ENCODE data around the gene CLEC10A. TPM values are rescaled to one million over a fixed set of nuclear protein-coding genes. Genes with fewer than 3 reads are reported as not detected.

CLEC10A gene
- polyA plus RNA-seq, 2 donors = 1.7 to 6.0 TPM

DNA sequence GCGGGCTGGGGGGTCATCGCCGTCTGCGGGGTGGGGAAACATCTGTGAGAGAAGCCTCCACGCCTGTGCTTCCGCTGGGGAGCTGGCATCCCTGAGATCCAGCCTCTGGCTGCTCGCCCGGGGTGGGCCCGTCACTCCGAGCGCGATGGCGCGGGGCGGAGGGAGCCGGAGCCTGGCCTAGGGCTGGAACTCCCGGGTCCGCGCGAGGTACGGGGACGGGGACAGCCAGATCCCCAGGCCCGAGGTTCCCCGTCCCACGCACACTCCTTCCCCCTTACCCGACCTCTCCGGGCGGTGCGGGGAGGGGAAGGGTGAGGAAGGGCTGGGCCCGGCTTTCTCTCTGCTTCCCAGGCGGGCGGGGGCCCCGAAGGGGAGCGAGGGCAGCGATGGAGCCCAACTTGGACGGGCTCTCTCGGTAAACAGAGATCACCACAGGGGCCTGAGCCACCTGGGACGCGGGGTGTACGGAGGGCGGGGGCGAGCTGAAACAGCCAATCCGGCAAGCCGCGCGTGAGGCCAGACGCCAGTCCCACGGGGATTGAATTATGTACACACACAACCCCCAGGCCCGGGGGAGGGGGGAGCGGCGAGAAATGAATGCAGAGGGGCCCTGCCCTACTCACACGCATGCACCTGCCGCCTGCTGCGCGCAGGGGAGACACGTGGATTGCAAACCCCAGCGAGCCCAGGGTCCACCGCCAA is 36.4 kb downstream of the CLEC10A start, which contains the start of gene SLC16A11:
SLC16A11 (minus strand) TSS at position 596 of the 702 bp plus-strand sequence; CDS start at position 17, 579 bp downstream.
- Histone ChIP-seq H3K27ac (ENCODE audit: low read depth in 2 of 2, low read length in 1 of 2) (peak within 1 kb of the TSS; percentile 64 to 71), H3K4me3 (ENCODE audit: low read depth in 1 of 2, low read length in 2 of 2) (peak within 1 kb of the TSS; percentile 50 to 54), H3K9me3 (ENCODE audit: control insufficient read depth in 2 of 2, insufficient read depth in 1 of 2, low read depth in 1 of 2, low read length in 1 of 2) (no peaks in the 10 kb centered on the region), H3K4me1 (ENCODE audit: control insufficient read depth in 2 of 2, insufficient read depth in 2 of 2, low read length in 1 of 2) (peaks cover 0 to 20% of the 10 kb centered on the region in 2 donors), H3K27me3 (ENCODE audit: control insufficient read depth in 1 of 2, insufficient read depth in 2 of 2, low read length in 2 of 2) (no peaks in the 10 kb centered on the region), H3K36me3 (ENCODE audit: control insufficient read depth in 2 of 2, insufficient read depth in 2 of 2, low read length in 1 of 2) (no peaks in the 10 kb centered on the region)
- 4 to 8% methylated on average over 46 to 58 of the region's 58 CpGs for WGBS, 2 donors

- Histone ChIP-seq H3K27me3 (ENCODE audit: control insufficient read depth in 1 of 2, insufficient read depth in 2 of 2, low read length in 2 of 2) (no peaks in the 10 kb centered on the region), H3K27ac (ENCODE audit: low read depth in 2 of 2, low read length in 1 of 2) (peak overlapping the region; percentile 41 to 42), H3K4me1 (ENCODE audit: control insufficient read depth in 2 of 2, insufficient read depth in 2 of 2, low read length in 1 of 2) (peaks cover 0 to 20% of the 10 kb centered on the region in 2 donors), H3K4me3 (ENCODE audit: low read depth in 1 of 2, low read length in 2 of 2) (peak overlapping the region; percentile 50 to 54), H3K9me3 (ENCODE audit: control insufficient read depth in 2 of 2, insufficient read depth in 1 of 2, low read depth in 1 of 2, low read length in 1 of 2) (no peaks in the 10 kb centered on the region), H3K36me3 (ENCODE audit: control insufficient read depth in 2 of 2, insufficient read depth in 2 of 2, low read length in 1 of 2) (no peaks in the 10 kb centered on the region)
- 6 to 7% methylated on average over 20 to 21 of the region's 21 CpGs for WGBS, 2 donors
These were observed 36.9 kb downstream of the CLEC10A start for GRCh38 chr17:7043182-7043496.

- peaks cover 0 to 20% of the 10 kb centered on the region in 2 donors for H3K4me1 ChIP-seq (ENCODE audit: control insufficient read depth in 2 of 2, insufficient read depth in 2 of 2, low read length in 1 of 2)
- no peaks in the 10 kb centered on the region for H3K27me3 ChIP-seq (ENCODE audit: control insufficient read depth in 1 of 2, insufficient read depth in 2 of 2, low read length in 2 of 2)
- H3K27ac ChIP-seq (ENCODE audit: low read depth in 2 of 2, low read length in 1 of 2) = peak overlapping the region; percentile 41 to 42
- H3K9me3 ChIP-seq (ENCODE audit: control insufficient read depth in 2 of 2, insufficient read depth in 1 of 2, low read depth in 1 of 2, low read length in 1 of 2) = no peaks in the 10 kb centered on the region
- peak overlapping the region; percentile 50 to 54 for H3K4me3 ChIP-seq (ENCODE audit: low read depth in 1 of 2, low read length in 2 of 2)
- 14% methylated on average over 39 to 53 of the region's 53 CpGs for WGBS, 2 donors
- no peaks in the 10 kb centered on the region for H3K36me3 ChIP-seq (ENCODE audit: control insufficient read depth in 2 of 2, insufficient read depth in 2 of 2, low read length in 1 of 2)
These were observed 37.4 kb downstream of the CLEC10A start for GRCh38 chr17:7042501-7043181.

GRCh38 chr17:7041607-7042500 is 38.2 kb downstream of the CLEC10A start:
- peak overlapping the region; percentile 50 to 54 for H3K4me3 ChIP-seq (ENCODE audit: low read depth in 1 of 2, low read length in 2 of 2)
- H3K36me3 ChIP-seq (ENCODE audit: control insufficient read depth in 2 of 2, insufficient read depth in 2 of 2, low read length in 1 of 2) = no peaks in the 10 kb centered on the region
- peaks cover 0 to 20% of the 10 kb centered on the region in 2 donors for H3K4me1 ChIP-seq (ENCODE audit: control insufficient read depth in 2 of 2, insufficient read depth in 2 of 2, low read length in 1 of 2)
- WGBS, 2 donors = 35 to 42% methylated on average over 35 to 43 of the region's 43 CpGs
- H3K27me3 ChIP-seq (ENCODE audit: control insufficient read depth in 1 of 2, insufficient read depth in 2 of 2, low read length in 2 of 2) = no peaks in the 10 kb centered on the region
- H3K27ac ChIP-seq (ENCODE audit: low read depth in 2 of 2, low read length in 1 of 2) = peak overlapping the region in 1 of 2 donors; percentile 42
- no peaks in the 10 kb centered on the region for H3K9me3 ChIP-seq (ENCODE audit: control insufficient read depth in 2 of 2, insufficient read depth in 1 of 2, low read depth in 1 of 2, low read length in 1 of 2)

DNA sequence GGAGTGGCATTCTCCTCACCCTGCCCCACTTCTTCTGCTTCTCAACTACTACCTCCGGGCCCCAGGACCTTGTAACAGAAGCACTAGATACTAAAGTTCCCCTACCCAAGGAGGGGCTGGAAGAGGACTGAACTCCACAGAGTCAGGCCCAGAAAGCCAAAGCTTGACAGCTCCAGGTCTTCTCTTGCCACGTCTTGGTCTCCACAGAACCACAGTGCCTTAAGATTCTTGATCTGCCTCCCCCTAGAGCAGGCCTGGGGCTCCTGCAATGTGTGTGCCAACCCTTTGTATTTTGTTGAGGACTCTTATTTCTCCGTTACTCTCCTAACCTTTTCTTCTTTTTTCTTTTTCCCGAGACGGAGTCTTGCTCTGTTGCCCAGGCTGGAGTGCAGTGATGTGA is 40.2 kb downstream of the CLEC10A start:
- WGBS, 2 donors = 93 to 94% methylated on average over 5 of the region's 5 CpGs
- no peak overlapping the region for H3K4me3 ChIP-seq (ENCODE audit: low read depth in 1 of 2, low read length in 2 of 2)
- H3K4me1 ChIP-seq (ENCODE audit: control insufficient read depth in 2 of 2, insufficient read depth in 2 of 2, low read length in 1 of 2) = peaks cover 0 to 21% of the 10 kb centered on the region in 2 donors
- H3K36me3 ChIP-seq (ENCODE audit: control insufficient read depth in 2 of 2, insufficient read depth in 2 of 2, low read length in 1 of 2) = no peaks in the 10 kb centered on the region
- H3K27me3 ChIP-seq (ENCODE audit: control insufficient read depth in 1 of 2, insufficient read depth in 2 of 2, low read length in 2 of 2) = no peaks in the 10 kb centered on the region
- no peaks in the 10 kb centered on the region for H3K9me3 ChIP-seq (ENCODE audit: control insufficient read depth in 2 of 2, insufficient read depth in 1 of 2, low read depth in 1 of 2, low read length in 1 of 2)
- H3K27ac ChIP-seq (ENCODE audit: low read depth in 2 of 2, low read length in 1 of 2) = peak overlapping the region in 1 of 2 donors; percentile 3

DNA sequence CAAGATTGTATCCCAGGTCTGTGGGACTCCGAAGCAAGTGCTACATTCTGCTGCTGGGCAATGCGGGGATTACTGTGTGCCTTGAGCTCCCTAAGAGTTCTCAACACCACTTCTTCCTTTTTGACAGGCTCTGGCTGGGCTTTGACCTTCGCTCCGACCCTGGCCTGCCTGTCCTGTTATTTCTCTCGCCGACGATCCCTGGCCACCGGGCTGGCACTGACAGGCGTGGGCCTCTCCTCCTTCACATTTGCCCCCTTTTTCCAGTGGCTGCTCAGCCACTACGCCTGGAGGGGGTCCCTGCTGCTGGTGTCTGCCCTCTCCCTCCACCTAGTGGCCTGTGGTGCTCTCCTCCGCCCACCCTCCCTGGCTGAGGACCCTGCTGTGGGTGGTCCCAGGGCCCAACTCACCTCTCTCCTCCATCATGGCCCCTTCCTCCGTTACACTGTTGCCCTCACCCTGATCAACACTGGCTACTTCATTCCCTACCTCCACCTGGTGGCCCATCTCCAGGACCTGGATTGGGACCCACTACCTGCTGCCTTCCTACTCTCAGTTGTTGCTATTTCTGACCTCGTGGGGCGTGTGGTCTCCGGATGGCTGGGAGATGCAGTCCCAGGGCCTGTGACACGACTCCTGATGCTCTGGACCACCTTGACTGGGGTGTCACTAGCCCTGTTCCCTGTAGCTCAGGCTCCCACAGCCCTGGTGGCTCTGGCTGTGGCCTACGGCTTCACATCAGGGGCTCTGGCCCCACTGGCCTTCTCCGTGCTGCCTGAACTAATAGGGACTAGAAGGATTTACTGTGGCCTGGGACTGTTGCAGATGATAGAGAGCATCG is 41.8 kb downstream of the CLEC10A start:
- peaks cover 0 to 17% of the 10 kb centered on the region in 2 donors for H3K4me1 ChIP-seq (ENCODE audit: control insufficient read depth in 2 of 2, insufficient read depth in 2 of 2, low read length in 1 of 2)
- 80 to 85% methylated on average over 19 of the region's 19 CpGs for WGBS, 2 donors
- H3K36me3 ChIP-seq (ENCODE audit: control insufficient read depth in 2 of 2, insufficient read depth in 2 of 2, low read length in 1 of 2) = no peaks in the 10 kb centered on the region
- H3K27ac ChIP-seq (ENCODE audit: low read depth in 2 of 2, low read length in 1 of 2) = no peak overlapping the region
- H3K27me3 ChIP-seq (ENCODE audit: control insufficient read depth in 1 of 2, insufficient read depth in 2 of 2, low read length in 2 of 2) = no peaks in the 10 kb centered on the region
- no peak overlapping the region for H3K4me3 ChIP-seq (ENCODE audit: low read depth in 1 of 2, low read length in 2 of 2)
- no peaks in the 10 kb centered on the region for H3K9me3 ChIP-seq (ENCODE audit: control insufficient read depth in 2 of 2, insufficient read depth in 1 of 2, low read depth in 1 of 2, low read length in 1 of 2)

DNA sequence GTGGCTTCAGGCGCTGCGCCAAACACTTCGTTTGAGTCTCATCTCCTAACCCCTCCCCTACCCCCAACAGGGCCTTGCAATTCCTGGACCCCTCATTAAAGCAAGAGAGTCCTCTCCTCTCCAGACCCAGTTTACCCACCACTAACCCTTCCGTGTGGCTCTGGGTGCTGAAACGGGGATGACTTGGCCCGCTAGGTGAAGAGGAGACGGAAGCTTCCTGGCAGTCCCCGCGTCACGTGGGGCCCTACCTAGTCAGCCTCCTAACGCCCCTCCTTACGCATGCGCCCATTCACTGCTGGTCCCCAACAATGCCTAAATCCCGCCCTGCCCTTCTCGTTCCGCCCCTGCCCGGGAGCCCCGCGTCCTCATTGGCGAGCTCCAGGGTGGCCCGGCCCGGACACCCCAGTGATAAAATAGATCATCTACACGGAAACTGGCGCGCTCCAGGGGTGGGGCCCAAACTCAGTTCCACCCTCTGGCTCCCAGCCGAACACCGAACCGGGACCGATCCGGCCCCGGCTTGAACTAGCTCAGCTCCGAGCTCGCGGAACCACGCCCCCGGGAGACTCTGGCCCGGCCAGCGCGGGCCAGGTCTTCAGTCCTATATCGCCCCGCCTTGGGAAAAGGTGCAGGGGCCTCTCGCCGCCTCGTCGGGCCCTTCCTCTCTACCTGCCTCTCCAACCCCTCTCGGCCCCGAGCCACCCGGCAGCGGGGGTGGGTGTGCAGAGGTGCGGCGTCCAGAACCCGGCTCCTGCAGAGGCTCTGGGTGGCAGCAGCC is 44.3 kb downstream of the CLEC10A start, which contains the start of gene SLC16A13:
SLC16A13 (plus strand) TSS at position 425 of the 778 bp plus-strand sequence. CDS start 368 bp downstream, outside the sequence.
- H3K27ac ChIP-seq (ENCODE audit: low read depth in 2 of 2, low read length in 1 of 2) = peak within 1 kb of the TSS; percentile 85 to 87
- H3K4me3 ChIP-seq (ENCODE audit: low read depth in 1 of 2, low read length in 2 of 2) = peak within 1 kb of the TSS; percentile 52 to 63
- peaks cover 0 to 6% of the 10 kb centered on the region in 2 donors for H3K4me1 ChIP-seq (ENCODE audit: control insufficient read depth in 2 of 2, insufficient read depth in 2 of 2, low read length in 1 of 2)
- H3K9me3 ChIP-seq (ENCODE audit: control insufficient read depth in 2 of 2, insufficient read depth in 1 of 2, low read depth in 1 of 2, low read length in 1 of 2) = no peaks in the 10 kb centered on the region
- H3K36me3 ChIP-seq (ENCODE audit: control insufficient read depth in 2 of 2, insufficient read depth in 2 of 2, low read length in 1 of 2) = no peaks in the 10 kb centered on the region
- no peaks in the 10 kb centered on the region for H3K27me3 ChIP-seq (ENCODE audit: control insufficient read depth in 1 of 2, insufficient read depth in 2 of 2, low read length in 2 of 2)
- 0 to 1% methylated on average over 52 of the region's 52 CpGs for WGBS, 2 donors

GRCh38 chr17:7034955-7035590 is 45.0 kb downstream of the CLEC10A start:
- Histone ChIP-seq H3K27me3 (ENCODE audit: control insufficient read depth in 1 of 2, insufficient read depth in 2 of 2, low read length in 2 of 2) (no peaks in the 10 kb centered on the region), H3K9me3 (ENCODE audit: control insufficient read depth in 2 of 2, insufficient read depth in 1 of 2, low read depth in 1 of 2, low read length in 1 of 2) (no peaks in the 10 kb centered on the region), H3K4me1 (ENCODE audit: control insufficient read depth in 2 of 2, insufficient read depth in 2 of 2, low read length in 1 of 2) (peaks cover 0 to 6% of the 10 kb centered on the region in 2 donors), H3K27ac (ENCODE audit: low read depth in 2 of 2, low read length in 1 of 2) (peak overlapping the region; percentile 85 to 87), H3K36me3 (ENCODE audit: control insufficient read depth in 2 of 2, insufficient read depth in 2 of 2, low read length in 1 of 2) (no peaks in the 10 kb centered on the region), H3K4me3 (ENCODE audit: low read depth in 1 of 2, low read length in 2 of 2) (peak overlapping the region; percentile 52 to 63)
- 14% methylated on average over 7 of the region's 7 CpGs for WGBS, 2 donors

Measured in esophagus (tissue), 2 donors.